HG03064 (cell line): ENCODE measurements around the gene MBNL2.
A peak's percentile ranks its signal among the peaks of the same experiment; 100 is the strongest.

Experiments
- ATAC-seq: cut with Tn5 transposase; IDR thresholded peaks from one replicate; pipeline ENCODE4 v1.9.1; 2021; ENCODE audit warnings: low read depth; ENCODE audit not compliant: unreplicated experiment

MBNL2 gene

DNA sequence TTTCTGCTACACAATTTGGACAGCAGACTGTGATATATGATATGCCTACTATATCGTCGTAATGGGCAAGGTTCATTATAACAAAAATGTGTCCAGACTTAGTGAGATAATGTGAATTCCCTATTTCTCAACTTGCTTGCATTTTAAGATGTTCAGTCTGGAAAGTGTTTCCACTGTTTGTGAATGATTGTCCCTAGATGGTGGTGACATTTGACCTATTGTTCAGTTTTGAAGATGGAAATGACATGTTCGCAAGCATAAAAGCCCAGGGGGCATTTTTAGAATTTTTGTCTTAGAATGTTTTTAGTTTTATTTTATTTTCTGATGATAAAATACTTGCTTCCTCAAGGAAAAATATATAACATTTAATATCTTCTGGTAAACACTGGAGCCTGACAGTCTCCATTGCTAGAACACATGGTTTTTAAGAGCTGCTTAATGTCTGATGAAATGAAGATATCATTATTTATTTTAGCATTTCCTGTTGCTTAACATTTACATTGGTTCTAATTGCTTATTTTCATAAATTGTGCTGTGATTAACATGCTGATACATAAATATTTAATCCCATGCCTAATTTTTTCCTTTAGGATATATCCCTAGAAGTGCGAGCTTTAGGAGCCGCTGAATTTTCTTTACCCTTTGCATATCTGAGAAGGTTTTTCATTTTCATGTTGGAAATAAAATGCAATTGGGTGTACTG, 27.1 kb downstream of the MBNL2 start:
- no peak for ATAC-seq

GRCh38 chr13:97249796-97250495, 27.8 kb downstream of the MBNL2 start:
- ATAC-seq = no peak

- ATAC-seq = no peak
These were observed 28.4 kb downstream of the MBNL2 start for GRCh38 chr13:97250560-97250959.

DNA sequence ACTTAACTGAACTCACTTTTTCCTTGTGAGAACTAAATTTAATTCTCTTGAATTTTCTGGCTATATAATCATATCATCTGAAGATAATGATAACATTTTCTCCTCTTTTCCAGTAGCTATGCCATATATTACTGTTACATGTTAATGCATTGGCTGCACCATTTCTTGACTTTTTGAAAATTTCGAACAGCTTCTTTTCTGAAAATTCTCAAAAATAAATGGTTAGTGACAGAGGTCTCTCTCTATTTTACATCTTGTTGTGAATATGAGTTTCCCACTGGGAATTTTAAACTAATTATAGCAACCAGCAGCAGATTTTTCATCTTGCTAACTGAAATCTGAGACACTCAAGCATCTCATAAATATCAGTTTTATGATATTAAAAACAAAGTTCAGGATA, 30.6 kb downstream of the MBNL2 start:
- ATAC-seq = no peak

DNA sequence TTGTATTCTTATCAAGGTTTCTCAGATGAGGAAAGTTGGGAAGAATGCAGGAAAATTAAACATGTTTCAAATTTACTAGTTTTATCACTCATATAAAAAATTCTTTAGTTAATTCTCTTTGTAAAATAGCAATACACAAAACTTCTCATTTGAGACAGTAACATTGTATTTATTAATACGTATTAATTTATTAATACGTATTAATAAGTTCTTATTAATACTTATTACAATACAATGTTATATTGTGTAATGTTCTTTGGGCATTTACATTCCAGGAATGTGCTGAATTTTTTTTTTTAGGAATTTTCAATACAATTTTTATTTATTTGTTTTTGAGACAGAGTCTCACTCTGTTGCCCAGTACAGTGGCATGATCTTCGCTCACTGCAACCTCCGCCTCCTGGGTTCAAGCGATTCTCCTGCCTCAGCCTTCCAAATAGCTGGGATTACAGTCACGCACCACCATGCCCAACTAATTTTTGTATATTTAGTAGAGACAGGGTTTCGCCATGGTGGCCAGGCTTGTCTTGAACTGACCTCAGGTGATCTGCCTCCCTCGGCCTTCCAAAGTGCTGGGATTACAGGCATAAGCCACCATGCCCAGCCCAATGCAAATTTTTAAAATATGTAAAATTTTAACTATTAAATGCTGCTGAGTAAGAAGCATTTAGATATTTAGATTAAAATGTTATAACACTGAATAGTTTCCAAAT, 31.6 kb downstream of the MBNL2 start:
- ATAC-seq = no peak

- ATAC-seq = no peak
These were observed 32.7 kb downstream of the MBNL2 start for GRCh38 chr13:97254816-97255215.

GRCh38 chr13:97255515-97256021, 33.4 kb downstream of the MBNL2 start:
- no peak for ATAC-seq

- ATAC-seq = no peak
These were observed 34.2 kb downstream of the MBNL2 start for GRCh38 chr13:97256343-97256783.

GRCh38 chr13:97257228-97257755, 35.2 kb downstream of the MBNL2 start:
- ATAC-seq = no peak

- ATAC-seq = peak; percentile 74
These were observed 36.0 kb downstream of the MBNL2 start for GRCh38 chr13:97257800-97258799.

DNA sequence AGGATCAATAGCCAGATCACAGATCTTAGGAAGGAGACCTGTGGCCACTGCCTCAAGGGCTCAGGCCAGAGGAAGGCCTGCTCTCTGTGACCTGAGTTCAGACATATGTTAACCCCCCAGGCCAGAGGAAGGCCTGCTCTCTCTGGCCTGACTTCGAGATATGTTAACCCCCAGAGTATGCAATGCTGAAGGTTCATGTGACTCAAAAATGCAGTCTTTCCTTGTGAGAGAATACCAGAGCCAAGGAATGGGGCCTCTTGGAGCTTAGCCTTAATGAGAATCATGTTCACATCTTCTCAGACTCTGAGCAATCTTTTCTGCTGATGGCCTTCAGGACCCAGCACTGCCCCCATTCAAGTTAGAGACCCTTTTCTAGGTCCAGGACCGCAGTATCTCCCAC, 36.7 kb downstream of the MBNL2 start:
- no peak for ATAC-seq

DNA sequence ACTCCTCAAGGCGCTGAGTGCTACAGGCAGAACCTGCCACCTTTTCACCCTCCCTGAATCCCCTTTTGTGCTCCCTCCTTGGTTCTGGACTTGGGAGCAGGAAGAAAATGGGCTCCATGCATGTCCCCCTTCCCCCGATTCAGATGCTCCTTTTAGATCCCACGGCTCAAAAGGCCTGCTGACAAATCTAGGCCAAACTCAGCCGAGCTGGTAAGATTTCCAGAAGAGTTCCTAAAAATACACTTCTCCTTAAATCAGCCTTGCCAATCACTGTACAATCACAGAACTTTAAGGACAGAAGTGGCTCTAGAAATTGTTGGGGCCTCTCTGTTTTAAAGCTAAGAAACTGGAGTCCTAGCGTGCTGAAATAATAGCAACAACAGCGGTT, 37.3 kb downstream of the MBNL2 start:
- ATAC-seq = no peak

GRCh38 chr13:97259798-97260714, 37.9 kb downstream of the MBNL2 start:
- ATAC-seq = no peak

DNA sequence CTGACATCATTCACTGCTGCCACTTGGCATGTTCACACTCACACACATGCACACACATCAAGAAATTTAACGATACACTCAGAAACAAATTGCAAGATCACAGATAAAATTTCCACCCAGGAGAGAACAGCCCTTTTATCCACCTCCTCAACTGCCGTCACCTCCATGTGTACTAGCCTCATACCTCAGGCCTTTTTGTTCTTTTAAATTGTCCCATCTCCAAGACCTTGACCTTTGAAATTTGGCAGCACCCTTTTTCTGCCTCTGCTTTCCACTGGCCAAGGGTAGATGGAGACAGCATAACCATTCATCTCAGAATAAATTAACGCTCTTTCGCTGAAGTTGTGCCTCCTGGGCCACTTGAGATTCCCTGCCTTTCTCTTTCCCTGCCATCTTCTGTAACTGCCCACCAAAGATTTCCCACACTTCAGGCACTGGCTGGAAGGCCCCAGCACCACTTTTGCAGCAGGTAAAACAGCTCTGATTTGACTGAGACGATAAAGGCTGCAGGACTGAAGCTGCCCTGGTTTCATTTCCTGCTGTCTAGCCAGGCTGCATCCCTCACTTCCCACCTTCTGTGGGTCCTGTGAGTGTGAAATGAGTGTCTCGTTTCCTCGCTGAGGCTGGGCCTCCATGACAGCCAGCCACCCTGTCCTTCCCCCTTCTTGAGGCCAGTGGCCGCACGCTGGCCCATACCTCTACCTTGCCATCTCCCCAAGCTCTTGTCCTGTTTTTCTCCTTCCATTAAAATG, 39.3 kb downstream of the MBNL2 start:
- ATAC-seq = peak; percentile 45

DNA sequence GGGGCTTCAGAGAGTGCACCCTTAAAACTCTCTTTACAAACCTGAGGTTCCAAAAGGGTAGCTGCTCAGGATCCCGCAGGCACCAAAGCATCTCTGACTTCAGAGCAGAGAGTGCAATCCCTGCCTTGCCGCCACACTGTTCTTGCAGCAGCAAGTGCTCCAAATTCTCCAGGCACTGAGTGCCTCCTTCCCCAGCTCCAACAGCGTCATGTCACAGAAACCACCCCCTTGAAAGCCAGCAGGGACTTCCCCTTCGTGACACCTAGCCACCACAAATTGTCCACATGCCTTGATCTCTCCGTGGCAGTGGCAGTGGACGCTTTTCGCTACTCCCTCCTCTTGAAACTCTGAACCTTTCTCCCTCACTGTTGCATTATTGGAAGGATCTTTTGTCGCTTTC, 39.9 kb downstream of the MBNL2 start:
- ATAC-seq = no peak

GRCh38 chr13:97263160-97263559, 41.0 kb downstream of the MBNL2 start:
- no peak for ATAC-seq

- ATAC-seq = no peak
These were observed 42.5 kb downstream of the MBNL2 start for GRCh38 chr13:97264663-97265062.

DNA sequence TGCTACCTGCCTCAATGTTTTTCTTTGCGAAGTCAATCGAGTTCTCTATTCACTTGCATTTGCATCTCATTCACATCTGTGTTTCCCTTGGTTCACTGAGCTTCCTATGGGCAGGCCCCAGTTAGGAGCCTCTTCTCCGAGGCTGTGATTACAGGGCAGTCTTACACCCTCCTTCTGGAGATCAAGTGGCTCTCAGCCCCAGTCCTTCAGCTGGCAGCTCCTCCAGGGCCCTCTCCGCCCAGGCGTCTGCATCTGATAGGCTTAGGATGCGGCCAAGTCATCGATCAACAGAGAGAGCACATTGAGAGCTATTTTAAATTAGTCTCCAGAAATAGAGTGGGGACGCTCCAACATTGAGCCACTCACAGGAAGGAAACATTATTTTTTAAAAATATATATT, 44.2 kb downstream of the MBNL2 start:
- no peak for ATAC-seq
